Measurements from ENCODE around the gene PAX2.

DNA sequence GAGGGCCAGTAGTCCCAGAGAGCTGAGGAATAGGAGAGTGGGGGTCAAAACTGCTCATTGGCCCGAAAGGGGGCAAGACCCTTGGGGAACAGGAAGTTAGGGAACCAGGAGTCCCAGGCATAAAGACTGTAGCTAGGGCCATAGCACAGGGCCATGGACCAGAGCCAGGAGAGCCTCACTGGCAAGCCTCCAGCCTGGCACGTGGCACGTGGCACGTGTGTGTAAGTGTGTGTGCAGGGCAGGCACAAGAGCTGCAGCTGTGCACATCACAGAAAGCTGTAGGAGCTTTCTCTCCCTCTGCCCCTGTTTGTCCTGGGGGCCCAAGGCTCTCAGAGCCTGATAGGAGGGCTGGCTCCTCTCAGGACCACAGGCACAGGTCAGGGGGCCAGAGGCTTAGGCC is 119.6 kb downstream of the PAX2 start:
- TF ChIP-seq, protein P1, sequence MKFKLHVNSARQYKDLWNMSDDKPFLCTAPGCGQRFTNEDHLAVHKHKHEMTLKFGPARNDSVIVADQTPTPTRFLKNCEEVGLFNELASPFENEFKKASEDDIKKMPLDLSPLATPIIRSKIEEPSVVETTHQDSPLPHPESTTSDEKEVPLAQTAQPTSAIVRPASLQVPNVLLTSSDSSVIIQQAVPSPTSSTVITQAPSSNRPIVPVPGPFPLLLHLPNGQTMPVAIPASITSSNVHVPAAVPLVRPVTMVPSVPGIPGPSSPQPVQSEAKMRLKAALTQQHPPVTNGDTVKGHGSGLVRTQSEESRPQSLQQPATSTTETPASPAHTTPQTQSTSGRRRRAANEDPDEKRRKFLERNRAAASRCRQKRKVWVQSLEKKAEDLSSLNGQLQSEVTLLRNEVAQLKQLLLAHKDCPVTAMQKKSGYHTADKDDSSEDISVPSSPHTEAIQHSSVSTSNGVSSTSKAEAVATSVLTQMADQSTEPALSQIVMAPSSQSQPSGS (CRISPR knock-in tag; IDR thresholded peaks at IDR 0.05; ENCODE audit: borderline replicate concordance, low read depth) = no peak
- TF ChIP-seq, protein P2, sequence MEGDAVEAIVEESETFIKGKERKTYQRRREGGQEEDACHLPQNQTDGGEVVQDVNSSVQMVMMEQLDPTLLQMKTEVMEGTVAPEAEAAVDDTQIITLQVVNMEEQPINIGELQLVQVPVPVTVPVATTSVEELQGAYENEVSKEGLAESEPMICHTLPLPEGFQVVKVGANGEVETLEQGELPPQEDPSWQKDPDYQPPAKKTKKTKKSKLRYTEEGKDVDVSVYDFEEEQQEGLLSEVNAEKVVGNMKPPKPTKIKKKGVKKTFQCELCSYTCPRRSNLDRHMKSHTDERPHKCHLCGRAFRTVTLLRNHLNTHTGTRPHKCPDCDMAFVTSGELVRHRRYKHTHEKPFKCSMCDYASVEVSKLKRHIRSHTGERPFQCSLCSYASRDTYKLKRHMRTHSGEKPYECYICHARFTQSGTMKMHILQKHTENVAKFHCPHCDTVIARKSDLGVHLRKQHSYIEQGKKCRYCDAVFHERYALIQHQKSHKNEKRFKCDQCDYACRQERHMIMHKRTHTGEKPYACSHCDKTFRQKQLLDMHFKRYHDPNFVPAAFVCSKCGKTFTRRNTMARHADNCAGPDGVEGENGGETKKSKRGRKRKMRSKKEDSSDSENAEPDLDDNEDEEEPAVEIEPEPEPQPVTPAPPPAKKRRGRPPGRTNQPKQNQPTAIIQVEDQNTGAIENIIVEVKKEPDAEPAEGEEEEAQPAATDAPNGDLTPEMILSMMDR (IDR thresholded peaks at IDR 0.05) = no peak
- TF ChIP-seq CREM (CRISPR knock-in tag; IDR thresholded peaks at IDR 0.05) = no peak
- no peak for TF ChIP-seq FOXJ3 (CRISPR knock-in tag; IDR thresholded peaks at IDR 0.05; ENCODE audit: borderline replicate concordance)
- no peak for TF ChIP-seq NR1H2 (CRISPR knock-in tag; IDR thresholded peaks at IDR 0.05)

Data from WTC11 (cell line).